Activated gamma-delta T cell treated with Interleukin-2 at 50 U/mL for 16 hours (primary cell): Measurements from ENCODE around the gene TRIM24.

Source experiments
- DNase-seq: peaks from one replicate; pipeline ENCODE4 v3.0.0-alpha.2; 2020

The TRIM24 gene

GRCh38 chr7:138627361-138627760, 167.3 kb downstream of the TRIM24 start:
- no peak for DNase-seq

GRCh38 chr7:138630059-138630610, 170.1 kb downstream of the TRIM24 start:
- DNase-seq = no peak

- no peak for DNase-seq
These were observed 172.3 kb downstream of the TRIM24 start for GRCh38 chr7:138632384-138632783.

- DNase-seq = no peak
These were observed 173.0 kb downstream of the TRIM24 start for GRCh38 chr7:138632826-138633602.
